GM12872 (cell line): ENCODE data around the gene FBXO39.

Source experiments
- TF ChIP-seq, protein P1 (sequence below): IDR thresholded peaks from 3 replicates; pipeline ENCODE4 v1.5.1; 2011; ENCODE audit warnings: low read depth, mild to moderate bottlenecking, low read length, moderate library complexity; ENCODE audit not compliant: insufficient read depth

FBXO39 gene

DNA sequence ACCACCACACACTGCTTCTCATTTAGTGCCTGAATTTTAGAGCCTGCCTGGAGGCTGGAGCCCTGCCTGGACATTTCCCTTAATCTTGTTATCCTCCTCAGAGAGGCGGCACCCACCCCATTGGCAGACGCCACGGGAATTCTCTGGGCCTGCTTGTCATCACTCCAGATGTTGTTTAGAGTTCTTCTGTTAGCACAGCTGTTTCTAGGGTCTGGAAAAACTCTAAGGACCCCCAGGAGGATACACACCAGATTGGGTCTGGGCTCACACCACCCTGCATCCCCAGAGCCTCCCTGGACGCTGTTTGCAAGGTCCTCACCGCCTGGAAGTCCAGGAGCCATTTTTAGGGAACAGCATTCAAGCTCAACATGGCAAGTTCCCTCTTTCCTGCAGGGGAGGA lies 20.7 kb upstream of the FBXO39 start:
- TF ChIP-seq, protein P1, sequence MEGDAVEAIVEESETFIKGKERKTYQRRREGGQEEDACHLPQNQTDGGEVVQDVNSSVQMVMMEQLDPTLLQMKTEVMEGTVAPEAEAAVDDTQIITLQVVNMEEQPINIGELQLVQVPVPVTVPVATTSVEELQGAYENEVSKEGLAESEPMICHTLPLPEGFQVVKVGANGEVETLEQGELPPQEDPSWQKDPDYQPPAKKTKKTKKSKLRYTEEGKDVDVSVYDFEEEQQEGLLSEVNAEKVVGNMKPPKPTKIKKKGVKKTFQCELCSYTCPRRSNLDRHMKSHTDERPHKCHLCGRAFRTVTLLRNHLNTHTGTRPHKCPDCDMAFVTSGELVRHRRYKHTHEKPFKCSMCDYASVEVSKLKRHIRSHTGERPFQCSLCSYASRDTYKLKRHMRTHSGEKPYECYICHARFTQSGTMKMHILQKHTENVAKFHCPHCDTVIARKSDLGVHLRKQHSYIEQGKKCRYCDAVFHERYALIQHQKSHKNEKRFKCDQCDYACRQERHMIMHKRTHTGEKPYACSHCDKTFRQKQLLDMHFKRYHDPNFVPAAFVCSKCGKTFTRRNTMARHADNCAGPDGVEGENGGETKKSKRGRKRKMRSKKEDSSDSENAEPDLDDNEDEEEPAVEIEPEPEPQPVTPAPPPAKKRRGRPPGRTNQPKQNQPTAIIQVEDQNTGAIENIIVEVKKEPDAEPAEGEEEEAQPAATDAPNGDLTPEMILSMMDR = no peak

DNA sequence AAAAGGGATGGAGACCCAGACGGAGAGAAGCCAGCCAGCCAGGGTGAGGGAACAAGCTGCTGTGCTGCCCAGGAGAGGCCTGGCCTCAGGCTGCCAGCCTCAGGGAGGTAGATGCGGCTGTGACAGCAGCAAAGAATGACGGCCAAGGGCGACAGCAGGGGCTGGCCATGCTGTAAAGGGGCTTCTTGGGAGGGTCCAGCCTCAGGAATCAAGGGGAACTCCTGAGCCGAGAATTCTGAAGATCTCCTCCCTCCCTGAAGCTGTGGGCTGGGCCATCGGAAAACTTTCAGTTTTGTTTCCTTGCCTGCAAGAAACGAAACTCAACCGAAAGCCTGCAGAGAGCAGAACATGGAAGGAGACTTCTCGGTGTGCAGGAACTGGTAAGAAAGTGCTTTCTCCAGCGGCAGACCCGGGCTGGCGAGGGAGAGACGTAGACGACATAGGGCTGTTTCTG lies 20.3 kb upstream of the FBXO39 start, which contains the start of gene XAF1:
XAF1 (plus strand) TSS at position 316 of the 454 bp plus-strand sequence; CDS start at position 349, 33 bp downstream.
- TF ChIP-seq, protein P1 = no peak

DNA sequence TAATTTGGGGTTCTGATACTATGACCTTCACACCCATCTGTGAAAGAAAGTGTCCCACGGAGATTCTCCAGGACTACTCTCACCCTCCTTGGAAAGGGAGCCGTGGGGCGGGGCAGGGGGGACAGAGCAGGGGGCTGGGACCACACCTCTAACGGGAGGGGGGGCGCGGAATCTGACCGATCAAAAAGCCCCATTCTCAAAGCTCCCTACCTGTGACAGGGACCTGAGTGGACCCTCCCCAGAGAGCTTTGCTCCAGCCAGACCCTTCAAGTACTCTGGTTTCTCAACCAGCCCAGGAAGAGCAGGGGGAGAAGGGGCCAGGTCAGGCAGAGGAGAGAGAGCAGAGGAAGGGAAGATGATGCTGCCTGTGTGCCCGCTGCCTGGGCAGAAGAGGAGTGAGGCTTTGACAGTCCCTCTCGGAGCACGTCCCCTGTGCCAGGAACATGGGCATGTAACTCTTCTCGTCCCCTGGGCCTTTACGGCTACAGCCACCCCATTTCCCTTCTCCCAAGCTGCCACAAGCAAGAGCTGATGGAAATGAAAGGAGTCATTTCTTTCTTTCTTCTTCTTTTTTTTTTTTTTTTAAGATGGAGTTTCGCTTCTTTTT lies 19.5 kb upstream of the FBXO39 start:
- TF ChIP-seq, protein P1 = no peak

DNA sequence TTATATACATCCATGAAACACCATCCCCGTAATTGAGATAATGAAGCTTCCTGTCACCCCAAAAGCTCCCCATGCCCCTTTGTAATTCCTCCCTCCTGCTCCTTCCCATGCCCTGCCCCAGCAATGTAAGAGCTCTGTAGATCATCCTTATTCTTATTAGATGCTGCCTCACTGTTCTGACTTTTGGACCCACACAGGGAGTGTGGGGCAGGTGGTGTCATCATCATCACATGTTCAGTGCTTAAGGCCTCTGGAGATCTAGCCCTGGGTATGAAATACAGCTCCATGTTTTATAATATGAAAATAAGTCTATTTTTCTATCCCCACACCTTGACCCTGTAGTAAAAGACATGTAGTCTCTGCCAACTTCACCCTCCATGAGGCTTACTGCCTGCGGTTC lies 18.3 kb upstream of the FBXO39 start:
- TF ChIP-seq, protein P1 = no peak

DNA sequence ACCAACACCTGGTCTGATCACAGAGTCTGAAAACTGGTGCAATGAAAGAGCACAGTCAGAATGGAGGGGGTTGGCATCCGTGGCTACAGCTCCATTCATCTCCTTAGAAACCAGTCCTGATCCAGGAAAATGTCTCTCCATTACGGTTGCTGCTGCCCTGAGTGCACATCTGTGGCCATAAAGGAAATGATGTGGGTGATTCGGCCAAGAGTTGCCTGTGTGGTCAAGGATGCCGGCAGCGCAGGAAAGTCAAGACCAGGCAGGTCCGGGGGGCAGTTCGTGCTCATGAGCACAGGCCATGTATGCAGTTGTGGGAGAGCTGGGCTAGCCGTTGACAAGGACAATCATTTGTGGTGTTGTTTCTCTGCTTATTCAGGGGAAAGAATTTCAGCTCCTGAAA lies 14.2 kb upstream of the FBXO39 start:
- TF ChIP-seq, protein P1 = no peak

DNA sequence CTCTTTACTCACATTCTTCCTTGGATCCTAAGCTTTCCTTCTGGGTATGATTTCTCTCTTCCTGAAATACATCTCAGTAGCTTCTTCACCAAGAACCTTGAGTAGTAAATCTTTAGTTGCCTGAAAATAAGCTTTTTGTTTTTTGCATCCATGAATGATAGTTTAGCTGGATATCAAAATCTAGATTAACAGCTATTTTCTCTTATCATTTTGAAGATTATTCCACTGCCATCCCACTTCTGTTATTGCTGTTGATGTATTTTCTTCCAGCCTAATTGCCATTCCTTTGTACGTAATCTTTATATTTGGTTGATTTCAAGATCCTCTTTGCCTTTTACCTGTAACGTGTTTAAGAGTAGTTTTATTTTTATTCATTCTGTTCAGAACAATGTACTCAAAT lies 7.6 kb upstream of the FBXO39 start:
- TF ChIP-seq, protein P1 = no peak

DNA sequence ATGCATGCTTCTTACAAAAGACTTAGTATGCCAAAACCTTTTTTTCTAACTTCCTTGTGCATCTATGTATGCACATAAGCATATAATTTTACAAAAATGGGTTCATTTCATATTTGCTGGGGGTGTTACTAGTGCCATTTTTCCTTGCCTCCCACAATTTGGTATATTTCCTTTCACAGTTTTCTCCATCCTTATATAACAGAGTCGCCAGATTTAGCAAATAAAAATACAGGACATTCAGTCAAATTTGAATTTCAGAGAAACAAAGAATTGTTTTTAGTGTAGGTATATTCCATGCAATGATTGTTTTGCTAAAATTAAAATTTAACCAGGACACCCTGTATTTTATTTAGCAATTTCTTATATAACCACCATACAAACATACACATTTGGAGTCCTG lies 4.0 kb upstream of the FBXO39 start:
- TF ChIP-seq, protein P1 = no peak
